Breast epithelium (tissue), 4 donors: ENCODE results near the gene MMP7. TPM values are rescaled to one million over a fixed set of nuclear protein-coding genes. Genes with fewer than 3 reads are reported as not detected.

ENCODE experiments used
- DNase-seq, 2 donors: peaks; one replicate each; pipeline ENCODE4 v3.0.0-alpha.2; 2019; ENCODE audit warnings: low spot score in 2 of 2
- H3K27ac ChIP-seq, 2 donors: fragments of 200-600 bp; sonication (generic) in 1 of 2; one replicate each; pipeline ENCODE4 v1.5.1; 2016 to 2019; ENCODE audit warnings: mild to moderate bottlenecking in 1 of 2
- H3K27me3 ChIP-seq, 2 donors: fragments of 200-600 bp; sonication (generic) in 1 of 2; one replicate each; pipeline versions ENCODE4 v1.5.1 to v1.6.0; 2017 to 2019; ENCODE audit warnings: control low read depth in 1 of 2, mild to moderate bottlenecking in 1 of 2
- H3K36me3 ChIP-seq: fragments of 200-600 bp; one replicate; pipeline ENCODE4 v1.5.1; 2019
- H3K4me1 ChIP-seq, 2 donors: fragments of 200-600 bp; sonication (generic); one replicate each; pipeline ENCODE4 v1.5.1; 2016 to 2019; ENCODE audit warnings: control low read depth in 1 of 2
- H3K4me3 ChIP-seq, 3 donors: fragments of 200-600 bp; sonication (generic); 1 replicate in 2 of 3; 2 replicates in 1 of 3; pipeline ENCODE4 v1.5.1; 2016 to 2019; ENCODE audit warnings: mild to moderate bottlenecking in 3 of 3, moderate library complexity in 2 of 3
- H3K9me3 ChIP-seq, 2 donors: fragments of 200-600 bp; sonication (generic) in 1 of 2; one replicate each; pipeline ENCODE4 v1.5.1; 2016 to 2019; ENCODE audit warnings: control low read depth in 1 of 2
- POLR2A ChIP-seq: fragments of 450-650 bp; IDR thresholded peaks from one replicate; pipeline ENCODE4 v1.6.1; 2016; ENCODE audit warnings: antibody characterized with exemption, mild to moderate bottlenecking, moderate library complexity
- POLR2AphosphoS5 ChIP-seq, 3 donors: sonication (generic); formaldehyde crosslinking; IDR thresholded peaks; one replicate each; pipeline ENCODE4 v1.6.1; 2017; ENCODE audit warnings: antibody characterized with exemption in 3 of 3
- intact Hi-C: fragments of 100-400 bp; cut with DNase I; formaldehyde crosslinking; loops from one replicate; pipeline ENCODE4 v1.15.1; 2023; ENCODE audit warnings: low total_unique reads
- total RNA-seq, 3 donors: library from RNA; depleted of rRNA; stranded (reverse); fragments of >200 nt; gene quantifications; one replicate each; pipeline ENCODE4 v1.1.0, GENCODE V29; 2016
- TF ChIP-seq, protein P1 (sequence below), 3 donors: fragments of 450-650 bp; IDR thresholded peaks; one replicate each; pipeline ENCODE4 v1.5.1; 2016 to 2017; ENCODE audit warnings: antibody characterized with exemption in 3 of 3, mild to moderate bottlenecking in 3 of 3, moderate library complexity in 3 of 3

MMP7 gene, protein sequence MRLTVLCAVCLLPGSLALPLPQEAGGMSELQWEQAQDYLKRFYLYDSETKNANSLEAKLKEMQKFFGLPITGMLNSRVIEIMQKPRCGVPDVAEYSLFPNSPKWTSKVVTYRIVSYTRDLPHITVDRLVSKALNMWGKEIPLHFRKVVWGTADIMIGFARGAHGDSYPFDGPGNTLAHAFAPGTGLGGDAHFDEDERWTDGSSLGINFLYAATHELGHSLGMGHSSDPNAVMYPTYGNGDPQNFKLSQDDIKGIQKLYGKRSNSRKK
- 1,000 to 10,000 TPM in 1 of 3 donors, 100 to 1,000 TPM in 1, 1 to 10 TPM in 1; 2.1 to 1,213 (median 247) TPM for total RNA-seq

DNA sequence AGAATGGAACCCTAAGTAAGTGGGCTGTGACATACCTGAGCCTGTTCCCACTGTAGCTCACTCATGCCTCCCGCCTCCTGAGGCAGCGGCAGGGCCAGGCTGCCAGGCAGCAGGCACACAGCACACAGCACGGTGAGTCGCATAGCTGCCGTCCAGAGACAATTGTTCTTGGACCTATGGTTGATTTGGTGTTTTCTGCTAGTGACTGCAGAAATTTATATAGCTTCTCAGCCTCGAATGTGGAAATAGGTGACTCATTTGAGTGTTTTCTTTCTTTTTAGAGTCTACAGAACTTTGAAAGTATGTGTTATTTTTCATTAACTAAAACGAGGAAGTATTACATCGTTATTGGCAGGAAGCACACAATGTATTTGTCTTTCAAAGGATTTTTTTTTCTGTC is at the start of gene MMP7:
MMP7 (minus strand) TSS at position 190 of the 400 bp plus-strand sequence; CDS start at position 143, 47 bp downstream.
- Histone ChIP-seq H3K36me3 (no peaks in the 10 kb centered on the region), H3K27me3 (no peaks in the 10 kb centered on the region), H3K4me1 (no peaks in the 10 kb centered on the region), H3K4me3 (peak within 1 kb of the TSS in 2 of 3 donors; percentile 21 to 31), H3K9me3 (no peaks in the 10 kb centered on the region), H3K27ac (peak within 1 kb of the TSS in 1 of 2 donors; percentile 63)
- intact Hi-C loops, result no loop called here
- TF ChIP-seq POLR2AphosphoS5 (IDR thresholded peaks at IDR 0.05), result peak in 1 of 3 donors; percentile 38
- TF ChIP-seq POLR2A, result no peak
- TF ChIP-seq, protein P1, sequence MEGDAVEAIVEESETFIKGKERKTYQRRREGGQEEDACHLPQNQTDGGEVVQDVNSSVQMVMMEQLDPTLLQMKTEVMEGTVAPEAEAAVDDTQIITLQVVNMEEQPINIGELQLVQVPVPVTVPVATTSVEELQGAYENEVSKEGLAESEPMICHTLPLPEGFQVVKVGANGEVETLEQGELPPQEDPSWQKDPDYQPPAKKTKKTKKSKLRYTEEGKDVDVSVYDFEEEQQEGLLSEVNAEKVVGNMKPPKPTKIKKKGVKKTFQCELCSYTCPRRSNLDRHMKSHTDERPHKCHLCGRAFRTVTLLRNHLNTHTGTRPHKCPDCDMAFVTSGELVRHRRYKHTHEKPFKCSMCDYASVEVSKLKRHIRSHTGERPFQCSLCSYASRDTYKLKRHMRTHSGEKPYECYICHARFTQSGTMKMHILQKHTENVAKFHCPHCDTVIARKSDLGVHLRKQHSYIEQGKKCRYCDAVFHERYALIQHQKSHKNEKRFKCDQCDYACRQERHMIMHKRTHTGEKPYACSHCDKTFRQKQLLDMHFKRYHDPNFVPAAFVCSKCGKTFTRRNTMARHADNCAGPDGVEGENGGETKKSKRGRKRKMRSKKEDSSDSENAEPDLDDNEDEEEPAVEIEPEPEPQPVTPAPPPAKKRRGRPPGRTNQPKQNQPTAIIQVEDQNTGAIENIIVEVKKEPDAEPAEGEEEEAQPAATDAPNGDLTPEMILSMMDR (IDR thresholded peaks at IDR 0.05), result no peak
- no peak for DNase-seq

DNA sequence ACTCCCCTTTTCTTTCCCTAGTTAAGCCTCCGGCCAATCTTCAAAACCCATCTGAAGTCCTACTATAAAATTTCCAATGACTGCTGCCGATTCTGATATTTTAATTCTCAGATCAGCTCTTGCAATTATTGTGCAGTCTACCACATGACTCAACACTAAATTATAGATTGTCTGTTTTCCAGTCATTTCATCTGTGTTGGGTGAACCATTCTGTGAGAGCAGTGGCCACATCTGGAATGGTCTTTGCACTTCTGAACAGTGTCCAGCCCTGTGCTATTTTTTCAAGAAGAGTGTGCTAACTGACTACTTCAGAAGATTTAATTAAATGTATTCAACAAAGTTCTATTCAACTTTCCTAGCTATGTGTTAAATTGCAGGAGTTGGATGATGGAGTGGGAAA is 47.2 kb upstream of the MMP7 start:
- no peak overlapping the region for H3K27ac ChIP-seq
- no peaks in the 10 kb centered on the region for H3K9me3 ChIP-seq
- no peak for DNase-seq
- no peaks in the 10 kb centered on the region for H3K4me1 ChIP-seq
- TF ChIP-seq, protein P1 (IDR thresholded peaks at IDR 0.05), result no peak
- no peak for TF ChIP-seq POLR2AphosphoS5 (IDR thresholded peaks at IDR 0.05)
- no peak for TF ChIP-seq POLR2A
- H3K4me3 ChIP-seq, result no peak overlapping the region
- intact Hi-C loops, result no loop called here
- H3K36me3 ChIP-seq, result no peaks in the 10 kb centered on the region
- H3K27me3 ChIP-seq, result no peaks in the 10 kb centered on the region

DNA sequence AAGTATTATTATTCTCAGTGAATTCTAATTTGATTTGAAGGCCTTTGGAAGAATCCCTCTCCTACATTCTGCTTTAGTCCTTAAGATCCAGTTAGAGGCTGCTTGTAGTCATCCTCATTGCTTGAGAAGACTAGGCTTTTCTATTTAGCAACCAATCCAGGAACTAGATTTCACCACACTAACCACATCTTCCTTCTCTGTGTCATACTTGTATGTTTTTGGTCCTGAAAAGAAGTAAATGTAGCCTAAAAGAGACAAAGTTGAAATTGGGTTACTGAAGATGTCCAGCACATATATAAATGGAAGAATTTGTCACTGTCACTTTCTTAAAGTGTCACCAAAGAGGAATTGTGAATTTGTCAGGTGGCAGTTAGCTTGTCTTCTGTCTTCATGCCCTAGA is 46.6 kb upstream of the MMP7 start:
- Histone ChIP-seq H3K4me3 (no peak overlapping the region), H3K36me3 (no peaks in the 10 kb centered on the region), H3K27ac (no peak overlapping the region), H3K4me1 (no peaks in the 10 kb centered on the region), H3K9me3 (no peaks in the 10 kb centered on the region), H3K27me3 (no peaks in the 10 kb centered on the region)
- intact Hi-C loops, result no loop called here
- TF ChIP-seq, protein P1 (IDR thresholded peaks at IDR 0.05), result no peak
- TF ChIP-seq POLR2A (no peak), POLR2AphosphoS5 (IDR thresholded peaks at IDR 0.05) (no peak)
- DNase-seq, result no peak

DNA sequence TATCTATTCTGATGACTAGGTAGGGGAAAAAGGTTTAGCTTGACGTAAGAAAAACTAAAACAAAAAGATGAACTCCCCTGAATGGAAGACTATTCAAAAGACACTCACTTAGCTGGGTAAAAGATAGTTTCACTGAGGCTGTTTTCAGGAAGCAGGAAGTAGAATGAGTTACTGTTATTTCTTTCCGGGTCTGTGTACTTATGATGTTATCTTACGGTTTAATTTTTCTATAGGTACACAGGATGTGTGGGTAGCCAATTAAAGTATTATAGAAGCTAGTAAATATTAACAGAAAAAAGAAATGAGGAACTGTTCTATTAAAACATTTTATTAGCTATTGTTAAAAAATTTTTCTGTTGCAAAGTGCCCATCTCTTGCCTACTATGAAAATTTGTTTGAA is 45.8 kb upstream of the MMP7 start:
- no peaks in the 10 kb centered on the region for H3K27me3 ChIP-seq
- no peak overlapping the region for H3K4me3 ChIP-seq
- H3K9me3 ChIP-seq, result no peaks in the 10 kb centered on the region
- H3K4me1 ChIP-seq, result no peaks in the 10 kb centered on the region
- intact Hi-C loops, result no loop called here
- H3K36me3 ChIP-seq, result no peaks in the 10 kb centered on the region
- DNase-seq, result no peak
- H3K27ac ChIP-seq, result no peak overlapping the region
- TF ChIP-seq POLR2A (no peak), POLR2AphosphoS5 (IDR thresholded peaks at IDR 0.05) (no peak)
- TF ChIP-seq, protein P1 (IDR thresholded peaks at IDR 0.05), result no peak

DNA sequence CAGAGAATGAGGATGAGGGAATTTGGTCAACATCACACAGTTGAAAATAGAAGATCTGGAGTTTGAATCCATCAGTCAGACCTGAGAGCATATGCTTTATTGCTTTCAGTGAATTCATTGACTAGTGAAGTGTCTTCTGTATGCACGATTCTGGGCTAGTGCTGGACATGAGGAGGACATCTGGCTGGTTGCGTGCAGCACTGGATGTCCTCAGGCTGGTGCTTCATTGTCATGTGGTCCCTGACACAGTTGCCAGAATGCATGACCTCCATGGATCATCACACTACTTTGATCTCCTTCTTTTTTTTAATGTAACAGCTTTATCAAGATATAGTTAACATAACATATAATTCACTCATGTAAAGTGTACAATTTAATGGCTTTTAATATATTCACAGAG is 44.5 kb upstream of the MMP7 start:
- no peaks in the 10 kb centered on the region for H3K9me3 ChIP-seq
- TF ChIP-seq, protein P1 (IDR thresholded peaks at IDR 0.05), result no peak
- TF ChIP-seq POLR2AphosphoS5 (IDR thresholded peaks at IDR 0.05) (no peak), POLR2A (no peak)
- no peak for DNase-seq
- no peak overlapping the region for H3K27ac ChIP-seq
- no peaks in the 10 kb centered on the region for H3K36me3 ChIP-seq
- no peaks in the 10 kb centered on the region for H3K27me3 ChIP-seq
- intact Hi-C loops, result no loop called here
- no peaks in the 10 kb centered on the region for H3K4me1 ChIP-seq
- H3K4me3 ChIP-seq, result no peak overlapping the region
